MM.1S (cell line): ENCODE data around the gene SLC9B1.
A peak's percentile ranks its signal among the peaks of the same experiment; 100 is the strongest.
"Not testable (repeated sequence)": the region's sequence is repeated elsewhere in the genome, so short reads cannot be mapped to it uniquely, and the experiment has no call there.

ENCODE experiments used
- DNase-seq: peaks from one replicate; pipeline ENCODE4 v3.0.0-alpha.2; 2015
- H2AFZ ChIP-seq: fragments of 300-600 bp; sonication (generic); 2 replicates; pipeline ENCODE4 v1.6.0; 2016; ENCODE audit warnings: antibody characterized with exemption, low read length
- H3F3A ChIP-seq: fragments of 300-600 bp; sonication (generic); 2 replicates; pipeline ENCODE4 v1.6.1; 2016; ENCODE audit warnings: mild to moderate bottlenecking, antibody characterized with exemption, low read length, moderate library complexity, mixed read lengths; ENCODE audit not compliant: insufficient read depth
- H3K27ac ChIP-seq: fragments of 300-600 bp; sonication (generic); 2 replicates; pipeline ENCODE4 v1.5.1; 2016; ENCODE audit warnings: mild to moderate bottlenecking, low read length
- H3K27me3 ChIP-seq: fragments of 300-600 bp; sonication (generic); replicated peaks from 2 replicates; pipeline ENCODE4 v1.6.0; 2016; ENCODE audit warnings: low read length; ENCODE audit not compliant: insufficient read depth
- H3K36me3 ChIP-seq: fragments of 300-600 bp; sonication (generic); replicated peaks from 2 replicates; pipeline ENCODE4 v1.6.1; 2016; ENCODE audit warnings: mild to moderate bottlenecking, low read length, mixed read lengths; ENCODE audit not compliant: insufficient read depth
- H3K4me1 ChIP-seq: fragments of 300-600 bp; sonication (generic); 2 replicates; pipeline ENCODE4 v1.6.1; 2016; ENCODE audit warnings: low read length, mixed read lengths
- H3K4me2 ChIP-seq: fragments of 300-600 bp; sonication (generic); 2 replicates; pipeline ENCODE4 v1.6.0; 2016; ENCODE audit warnings: low read depth, low read length
- H3K4me3 ChIP-seq: fragments of 300-600 bp; sonication (generic); 2 replicates; pipeline ENCODE4 v1.5.1; 2016; ENCODE audit warnings: low read length, mixed read lengths
- H3K79me2 ChIP-seq: fragments of 300-600 bp; sonication (generic); 2 replicates; pipeline ENCODE4 v1.6.1; 2016; ENCODE audit warnings: mixed run types, low read length, mixed read lengths
- H3K9ac ChIP-seq: fragments of 300-600 bp; sonication (generic); 2 replicates; pipeline ENCODE4 v1.6.1; 2016; ENCODE audit warnings: low read length, mixed read lengths
- H3K9me2 ChIP-seq: fragments of 300-600 bp; sonication (generic); replicated peaks from 2 replicates; pipeline ENCODE4 v1.6.1; 2016; ENCODE audit warnings: mild to moderate bottlenecking, low read length, mixed read lengths; ENCODE audit not compliant: insufficient read depth
- H3K9me3 ChIP-seq: fragments of 300-600 bp; sonication (generic); replicated peaks from 2 replicates; pipeline ENCODE4 v1.6.1; 2016; ENCODE audit warnings: mild to moderate bottlenecking, low read length, mixed read lengths; ENCODE audit not compliant: insufficient read depth
- H4K20me1 ChIP-seq: fragments of 300-600 bp; sonication (generic); 2 replicates; pipeline ENCODE4 v1.6.1; 2016; ENCODE audit warnings: mild to moderate bottlenecking, low read length, moderate library complexity, mixed read lengths; ENCODE audit not compliant: insufficient read depth
- EZH2 ChIP-seq: fragments of 300-600 bp; sonication (generic); optimal IDR thresholded peaks from 2 replicates; pipeline ENCODE3; 2017; ENCODE audit warnings: low read depth, mild to moderate bottlenecking, antibody characterized with exemption, low read length, mixed read lengths
- EZH2phosphoT487 ChIP-seq: fragments of 300-600 bp; sonication (generic); IDR thresholded peaks from 2 replicates; pipeline ENCODE4 v1.6.1; 2018; ENCODE audit warnings: antibody characterized with exemption, low read length
- TF ChIP-seq, protein P1 (sequence below): fragments of 300-600 bp; sonication (generic); IDR thresholded peaks from 2 replicates; pipeline ENCODE4 v1.5.1; 2016; ENCODE audit warnings: antibody characterized with exemption, low read length, mixed read lengths

The SLC9B1 gene

GRCh38 chr4:102878901-102879300, 140.6 kb downstream of the SLC9B1 start:
- Histone ChIP-seq H3K36me3 (peaks cover 14% of the 10 kb centered on the region), H3F3A (no peaks in the 10 kb centered on the region), H3K4me1 (no peaks in the 10 kb centered on the region), H3K9ac (no peak overlapping the region), H3K4me2 (no peak overlapping the region), H4K20me1 (no peaks in the 10 kb centered on the region), H3K79me2 (peaks cover 63% of the 10 kb centered on the region), H3K27me3 (no peaks in the 10 kb centered on the region), H3K4me3 (no peak overlapping the region), H3K9me2 (no peaks in the 10 kb centered on the region), H3K9me3 (no peaks in the 10 kb centered on the region), H2AFZ (no peak overlapping the region), H3K27ac (no peak overlapping the region)
- no peak for TF ChIP-seq EZH2
- no peak for TF ChIP-seq EZH2phosphoT487
- TF ChIP-seq, protein P1, sequence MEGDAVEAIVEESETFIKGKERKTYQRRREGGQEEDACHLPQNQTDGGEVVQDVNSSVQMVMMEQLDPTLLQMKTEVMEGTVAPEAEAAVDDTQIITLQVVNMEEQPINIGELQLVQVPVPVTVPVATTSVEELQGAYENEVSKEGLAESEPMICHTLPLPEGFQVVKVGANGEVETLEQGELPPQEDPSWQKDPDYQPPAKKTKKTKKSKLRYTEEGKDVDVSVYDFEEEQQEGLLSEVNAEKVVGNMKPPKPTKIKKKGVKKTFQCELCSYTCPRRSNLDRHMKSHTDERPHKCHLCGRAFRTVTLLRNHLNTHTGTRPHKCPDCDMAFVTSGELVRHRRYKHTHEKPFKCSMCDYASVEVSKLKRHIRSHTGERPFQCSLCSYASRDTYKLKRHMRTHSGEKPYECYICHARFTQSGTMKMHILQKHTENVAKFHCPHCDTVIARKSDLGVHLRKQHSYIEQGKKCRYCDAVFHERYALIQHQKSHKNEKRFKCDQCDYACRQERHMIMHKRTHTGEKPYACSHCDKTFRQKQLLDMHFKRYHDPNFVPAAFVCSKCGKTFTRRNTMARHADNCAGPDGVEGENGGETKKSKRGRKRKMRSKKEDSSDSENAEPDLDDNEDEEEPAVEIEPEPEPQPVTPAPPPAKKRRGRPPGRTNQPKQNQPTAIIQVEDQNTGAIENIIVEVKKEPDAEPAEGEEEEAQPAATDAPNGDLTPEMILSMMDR: no peak
- no peak for DNase-seq

DNA sequence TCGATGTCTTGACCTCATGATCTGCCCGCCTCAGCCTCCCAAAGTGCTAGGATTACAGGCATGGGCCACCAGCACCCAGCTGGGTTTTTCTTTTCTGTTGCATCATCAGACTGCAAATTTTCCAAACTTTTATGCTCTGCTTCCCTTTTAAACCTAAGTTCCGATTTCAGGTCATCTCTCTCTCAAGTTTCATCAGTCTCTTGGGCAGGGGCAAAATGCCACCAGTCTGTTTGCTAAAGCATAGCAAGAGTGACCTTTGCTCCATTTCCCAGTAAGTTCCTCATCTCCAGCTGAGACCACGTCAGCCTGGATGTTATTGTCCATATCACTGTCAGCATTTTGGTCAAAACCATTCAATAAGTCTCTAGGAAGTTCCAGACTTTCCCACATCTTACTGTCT, 141.2 kb downstream of the SLC9B1 start:
- H3F3A ChIP-seq, H3K4me3 ChIP-seq, H3K4me1 ChIP-seq, H3K9ac ChIP-seq, H3K9me3 ChIP-seq, DNase-seq, H3K9me2 ChIP-seq, H4K20me1 ChIP-seq, H2AFZ ChIP-seq, H3K27ac ChIP-seq, H3K4me2 ChIP-seq, H3K27me3 ChIP-seq: not testable (repeated sequence)
- Histone ChIP-seq H3K79me2 (peaks cover 64% of the 10 kb centered on the region), H3K36me3 (peaks cover 14% of the 10 kb centered on the region)

DNA sequence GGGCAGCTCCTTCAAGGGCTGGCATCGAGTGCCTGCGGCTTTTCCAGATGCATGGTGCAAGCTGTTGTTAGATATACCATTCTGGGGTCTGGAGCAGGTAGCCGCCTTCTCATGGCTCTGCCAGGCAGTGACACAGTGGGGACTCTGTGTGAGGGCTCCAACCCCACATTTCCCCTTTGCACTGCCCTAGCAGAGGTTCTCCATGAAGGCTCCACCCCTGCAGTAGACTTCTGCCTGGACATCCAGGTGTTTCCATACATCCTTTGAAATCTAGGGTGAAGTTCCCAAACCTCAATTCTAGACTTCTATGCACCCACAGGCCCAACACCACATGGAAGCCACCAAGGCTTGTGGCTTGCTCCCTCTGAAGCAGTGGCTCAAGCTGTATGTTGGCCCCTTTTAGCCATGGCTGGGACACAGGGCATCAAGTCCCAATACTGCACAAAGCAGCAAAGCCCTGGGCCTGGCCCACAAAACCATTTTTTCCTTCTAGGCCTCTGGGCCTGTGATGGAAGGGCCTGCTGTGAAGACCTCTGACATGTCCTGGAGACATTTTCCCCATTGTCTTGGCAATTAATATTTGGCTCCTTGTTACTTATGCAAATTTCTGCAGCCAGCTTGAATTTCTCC, 141.9 kb downstream of the SLC9B1 start:
- not testable (repeated sequence) for H3K4me1 ChIP-seq, H3K4me3 ChIP-seq, H3K9me3 ChIP-seq, H3K4me2 ChIP-seq, H3K27me3 ChIP-seq, DNase-seq, H3K9ac ChIP-seq, H2AFZ ChIP-seq, H3F3A ChIP-seq, H4K20me1 ChIP-seq, H3K9me2 ChIP-seq, H3K27ac ChIP-seq
- peaks cover 67% of the 10 kb centered on the region for H3K79me2 ChIP-seq
- peaks cover 14% of the 10 kb centered on the region for H3K36me3 ChIP-seq

DNA sequence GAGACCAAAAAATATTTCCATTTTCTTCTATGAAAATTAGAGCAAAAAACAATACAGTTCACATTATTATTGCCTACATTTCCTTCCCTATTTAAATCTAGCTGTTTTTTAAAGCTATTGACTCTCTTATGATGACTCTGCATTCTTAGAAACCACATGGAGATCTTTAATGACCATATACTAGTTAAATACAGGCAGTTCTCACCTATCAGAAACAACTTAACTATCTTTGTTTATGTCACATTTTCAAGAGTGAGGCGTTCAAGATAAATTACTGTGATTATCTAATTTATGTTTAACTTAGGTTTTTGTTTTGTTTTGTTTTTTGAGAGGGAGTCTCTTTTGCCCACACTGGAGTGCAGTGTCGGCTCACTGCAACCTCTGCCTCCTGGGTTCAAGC, 147.7 kb downstream of the SLC9B1 start:
- no peaks in the 10 kb centered on the region for H3K27me3 ChIP-seq
- peaks cover 25% of the 10 kb centered on the region for H3F3A ChIP-seq
- H3K4me2 ChIP-seq: peak overlapping the region; percentile 89
- H4K20me1 ChIP-seq: no peaks in the 10 kb centered on the region
- H3K9ac ChIP-seq: no peak overlapping the region
- peak; percentile 19 for DNase-seq
- H2AFZ ChIP-seq: no peak overlapping the region
- H3K79me2 ChIP-seq: peaks cover 87% of the 10 kb centered on the region
- no peak overlapping the region for H3K4me3 ChIP-seq
- H3K27ac ChIP-seq: no peak overlapping the region
- no peaks in the 10 kb centered on the region for H3K9me3 ChIP-seq
- no peak for TF ChIP-seq EZH2
- TF ChIP-seq EZH2phosphoT487: no peak
- TF ChIP-seq, protein P1: no peak
- H3K36me3 ChIP-seq: peaks cover 14% of the 10 kb centered on the region
- no peaks in the 10 kb centered on the region for H3K9me2 ChIP-seq
- peaks cover 20% of the 10 kb centered on the region; the same call in 1 of the 2 replicates for H3K4me1 ChIP-seq
